ENCODE data around the gene ZBTB26.
"Not testable (repeated sequence)": the region's sequence is repeated elsewhere in the genome, so short reads cannot be mapped to it uniquely, and the experiment has no call there.

ZBTB26 gene

GRCh38 chr9:122923947-122924346 lies 7.4 kb downstream of the ZBTB26 start:
- no peak for DNase-seq

- no peak for DNase-seq
These were observed 8.6 kb downstream of the ZBTB26 start for GRCh38 chr9:122922713-122923112.

- no peak for DNase-seq
These were observed 13.0 kb downstream of the ZBTB26 start for GRCh38 chr9:122918310-122918709.

GRCh38 chr9:122912964-122913673 lies 18.2 kb downstream of the ZBTB26 start, which contains the start of gene ZBTB6:
Gene ZBTB6 (minus strand): TSS chr9:122913323. CDS start chr9:122912072, 1,251 bp downstream.
- peak; percentile 84 for DNase-seq

- DNase-seq, result no peak
These were observed 18.7 kb downstream of the ZBTB26 start for GRCh38 chr9:122912671-122912963.

- DNase-seq, result not testable (repeated sequence)
These were observed 25.2 kb downstream of the ZBTB26 start for GRCh38 chr9:122906122-122906521.

GRCh38 chr9:122904823-122905710 lies 26.2 kb downstream of the ZBTB26 start, which contains the start of gene RC3H2:
Gene RC3H2 (minus strand): TSS chr9:122905359. CDS start chr9:122897509, 7,850 bp downstream.
- peak; percentile 97 for DNase-seq

- no peak for DNase-seq
These were observed 26.9 kb downstream of the ZBTB26 start for GRCh38 chr9:122904466-122904822.

GRCh38 chr9:122900791-122901190 lies 30.5 kb downstream of the ZBTB26 start:
- DNase-seq, result no peak

- no peak for DNase-seq
These were observed 33.3 kb downstream of the ZBTB26 start for GRCh38 chr9:122897969-122898368.

GRCh38 chr9:122888480-122888879 lies 42.8 kb downstream of the ZBTB26 start:
- no peak for DNase-seq

- no peak for DNase-seq
These were observed 48.2 kb downstream of the ZBTB26 start for GRCh38 chr9:122883125-122883524.

GRCh38 chr9:122879443-122879842 lies 51.9 kb downstream of the ZBTB26 start:
- DNase-seq, result no peak

- no peak for DNase-seq
These were observed 55.8 kb downstream of the ZBTB26 start for GRCh38 chr9:122875523-122875922.

GRCh38 chr9:122867276-122867675 lies 64.0 kb downstream of the ZBTB26 start:
- DNase-seq, result not testable (repeated sequence)

- DNase-seq, result no peak
These were observed 65.2 kb downstream of the ZBTB26 start for GRCh38 chr9:122866079-122866478.
